ENCODE measurements around the gene CREBRF.
A peak's percentile ranks its signal among the peaks of the same experiment; 100 is the strongest.
"Not testable (repeated sequence)": the region's sequence is repeated elsewhere in the genome, so short reads cannot be mapped to it uniquely, and the experiment has no call there.

Gene CREBRF, protein sequence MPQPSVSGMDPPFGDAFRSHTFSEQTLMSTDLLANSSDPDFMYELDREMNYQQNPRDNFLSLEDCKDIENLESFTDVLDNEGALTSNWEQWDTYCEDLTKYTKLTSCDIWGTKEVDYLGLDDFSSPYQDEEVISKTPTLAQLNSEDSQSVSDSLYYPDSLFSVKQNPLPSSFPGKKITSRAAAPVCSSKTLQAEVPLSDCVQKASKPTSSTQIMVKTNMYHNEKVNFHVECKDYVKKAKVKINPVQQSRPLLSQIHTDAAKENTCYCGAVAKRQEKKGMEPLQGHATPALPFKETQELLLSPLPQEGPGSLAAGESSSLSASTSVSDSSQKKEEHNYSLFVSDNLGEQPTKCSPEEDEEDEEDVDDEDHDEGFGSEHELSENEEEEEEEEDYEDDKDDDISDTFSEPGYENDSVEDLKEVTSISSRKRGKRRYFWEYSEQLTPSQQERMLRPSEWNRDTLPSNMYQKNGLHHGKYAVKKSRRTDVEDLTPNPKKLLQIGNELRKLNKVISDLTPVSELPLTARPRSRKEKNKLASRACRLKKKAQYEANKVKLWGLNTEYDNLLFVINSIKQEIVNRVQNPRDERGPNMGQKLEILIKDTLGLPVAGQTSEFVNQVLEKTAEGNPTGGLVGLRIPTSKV

GRCh38 chr5:173055983-173056782 is at the start of gene CREBRF:
TSS of gene CREBRF (plus strand) at chr5:173056352. CDS start at chr5:173080776, 24,424 bp downstream.
- Histone ChIP-seq H3K27me3 (ENCODE audit: control insufficient read depth, insufficient read depth, low read length) (no peaks in the 10 kb centered on the region), H3K9ac (ENCODE audit: low read depth, low read length) (peak within 1 kb of the TSS; percentile 26)

GRCh38 chr5:173010021-173010420 is 46.1 kb upstream of the CREBRF start:
- Histone ChIP-seq H3K9me3 (ENCODE audit: control insufficient read depth, insufficient read depth, low read length) (no peaks in the 10 kb centered on the region), H3K4me1 (ENCODE audit: control insufficient read depth, insufficient read depth, low read length) (peaks cover under 1% of the 10 kb centered on the region), H3K27me3 (ENCODE audit: control insufficient read depth, insufficient read depth, low read length) (no peaks in the 10 kb centered on the region), H3K9ac (ENCODE audit: low read depth, low read length) (no peak overlapping the region), H3K4me3 (ENCODE audit: low read depth, low read length) (no peak overlapping the region), H3K36me3 (ENCODE audit: control insufficient read depth, insufficient read depth, low read length) (no peaks in the 10 kb centered on the region)

More at GRCh38 chr5:173055983-173056782, at the start of gene CREBRF:
- H3K9me3 ChIP-seq (ENCODE audit: control insufficient read depth, insufficient read depth, low read length): no peaks in the 10 kb centered on the region
- no peaks in the 10 kb centered on the region for H3K36me3 ChIP-seq (ENCODE audit: control insufficient read depth, insufficient read depth, low read length)
- H3K4me3 ChIP-seq (ENCODE audit: low read depth, low read length): peak within 1 kb of the TSS; percentile 94
- H3K4me1 ChIP-seq (ENCODE audit: control insufficient read depth, insufficient read depth, low read length): peaks cover 5% of the 10 kb centered on the region

GRCh38 chr5:173010547-173011464 is 45.3 kb upstream of the CREBRF start:
- Histone ChIP-seq H3K36me3 (ENCODE audit: control insufficient read depth, insufficient read depth, low read length) (no peaks in the 10 kb centered on the region), H3K9ac (ENCODE audit: low read depth, low read length) (no peak overlapping the region), H3K4me1 (ENCODE audit: control insufficient read depth, insufficient read depth, low read length) (peaks cover 4% of the 10 kb centered on the region), H3K9me3 (ENCODE audit: control insufficient read depth, insufficient read depth, low read length) (no peaks in the 10 kb centered on the region), H3K27me3 (ENCODE audit: control insufficient read depth, insufficient read depth, low read length) (no peaks in the 10 kb centered on the region), H3K4me3 (ENCODE audit: low read depth, low read length) (no peak overlapping the region)

GRCh38 chr5:173011566-173011965 is 44.6 kb upstream of the CREBRF start:
- Histone ChIP-seq H3K36me3 (ENCODE audit: control insufficient read depth, insufficient read depth, low read length) (no peaks in the 10 kb centered on the region), H3K27me3 (ENCODE audit: control insufficient read depth, insufficient read depth, low read length) (no peaks in the 10 kb centered on the region), H3K4me3 (ENCODE audit: low read depth, low read length) (no peak overlapping the region), H3K9ac (ENCODE audit: low read depth, low read length) (no peak overlapping the region), H3K9me3 (ENCODE audit: control insufficient read depth, insufficient read depth, low read length) (no peaks in the 10 kb centered on the region), H3K4me1 (ENCODE audit: control insufficient read depth, insufficient read depth, low read length) (peaks cover 6% of the 10 kb centered on the region)

- Histone ChIP-seq H3K27me3 (ENCODE audit: control insufficient read depth, insufficient read depth, low read length) (no peaks in the 10 kb centered on the region), H3K4me3 (ENCODE audit: low read depth, low read length) (no peak overlapping the region), H3K9ac (ENCODE audit: low read depth, low read length) (no peak overlapping the region), H3K36me3 (ENCODE audit: control insufficient read depth, insufficient read depth, low read length) (no peaks in the 10 kb centered on the region), H3K4me1 (ENCODE audit: control insufficient read depth, insufficient read depth, low read length) (peaks cover 7% of the 10 kb centered on the region), H3K9me3 (ENCODE audit: control insufficient read depth, insufficient read depth, low read length) (no peaks in the 10 kb centered on the region)
Observed at GRCh38 chr5:173012882-173013281, 43.3 kb upstream of the CREBRF start.

GRCh38 chr5:173014671-173015070 is 41.5 kb upstream of the CREBRF start:
- no peak overlapping the region for H3K9ac ChIP-seq (ENCODE audit: low read depth, low read length)
- H3K4me3 ChIP-seq (ENCODE audit: low read depth, low read length): no peak overlapping the region
- no peaks in the 10 kb centered on the region for H3K9me3 ChIP-seq (ENCODE audit: control insufficient read depth, insufficient read depth, low read length)
- no peaks in the 10 kb centered on the region for H3K36me3 ChIP-seq (ENCODE audit: control insufficient read depth, insufficient read depth, low read length)
- H3K4me1 ChIP-seq (ENCODE audit: control insufficient read depth, insufficient read depth, low read length): peaks cover 7% of the 10 kb centered on the region
- H3K27me3 ChIP-seq (ENCODE audit: control insufficient read depth, insufficient read depth, low read length): no peaks in the 10 kb centered on the region

DNA sequence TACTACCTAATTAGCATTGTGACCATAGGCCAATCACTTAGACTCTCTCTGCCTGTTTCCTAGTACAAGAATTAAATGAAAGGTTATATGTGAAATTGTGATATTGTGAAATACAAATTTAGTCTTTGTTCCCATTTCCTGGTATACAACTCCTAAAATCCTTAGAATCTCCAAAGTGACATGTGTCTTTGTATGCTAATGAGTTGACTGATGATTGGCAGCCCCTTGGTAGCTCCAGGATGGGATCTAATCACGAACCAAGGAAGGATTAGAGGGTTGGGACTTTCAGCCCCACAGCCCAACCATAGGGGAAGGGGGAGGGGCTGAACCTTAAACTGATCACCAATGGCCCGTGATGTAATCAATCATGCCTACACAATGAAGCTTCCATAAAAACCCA is 41.0 kb upstream of the CREBRF start:
- no peak overlapping the region for H3K9ac ChIP-seq (ENCODE audit: low read depth, low read length)
- no peaks in the 10 kb centered on the region for H3K36me3 ChIP-seq (ENCODE audit: control insufficient read depth, insufficient read depth, low read length)
- no peaks in the 10 kb centered on the region for H3K27me3 ChIP-seq (ENCODE audit: control insufficient read depth, insufficient read depth, low read length)
- H3K4me3 ChIP-seq (ENCODE audit: low read depth, low read length): no peak overlapping the region
- H3K4me1 ChIP-seq (ENCODE audit: control insufficient read depth, insufficient read depth, low read length): peaks cover 7% of the 10 kb centered on the region
- H3K9me3 ChIP-seq (ENCODE audit: control insufficient read depth, insufficient read depth, low read length): no peaks in the 10 kb centered on the region

DNA sequence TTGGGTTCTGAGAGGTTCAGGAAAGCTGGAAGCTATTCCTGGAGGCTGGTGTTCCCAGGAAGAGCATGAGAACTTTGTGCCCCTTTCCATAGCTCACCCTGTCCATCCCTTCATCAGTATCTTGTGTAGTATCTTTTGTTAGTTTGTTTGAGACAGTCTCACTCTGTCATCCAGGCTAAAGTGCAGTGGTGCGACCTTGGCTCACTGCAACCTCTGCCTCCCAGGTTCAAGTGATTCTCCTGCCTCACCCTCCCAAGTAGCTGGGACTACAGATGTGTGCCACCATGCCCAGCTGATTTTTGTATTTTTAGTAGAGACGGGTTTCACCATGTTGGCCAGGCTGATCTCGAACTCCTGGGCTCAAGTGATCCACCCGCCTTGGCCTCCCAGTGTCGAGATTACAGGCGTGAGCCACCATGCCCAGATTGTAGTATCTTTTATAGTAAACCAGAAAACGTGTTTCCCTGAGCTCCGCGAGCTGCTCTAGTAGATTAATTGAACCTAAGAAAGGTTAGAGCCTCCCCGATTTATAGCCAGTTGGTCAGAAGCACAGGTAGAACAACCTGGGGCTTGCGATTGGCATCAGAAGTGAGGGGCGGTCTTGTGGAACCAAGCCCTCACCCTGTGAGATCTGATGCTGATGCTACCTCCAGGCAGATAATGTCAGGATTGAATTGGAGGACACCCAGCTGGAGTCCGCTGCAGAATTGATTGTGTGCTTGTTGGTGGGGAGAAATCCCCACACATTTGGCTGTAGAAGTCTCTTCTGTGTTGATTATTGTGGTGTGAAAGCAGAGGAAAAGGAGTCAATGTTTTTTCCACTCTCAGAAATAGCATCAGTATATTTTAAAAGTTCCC is 40.3 kb upstream of the CREBRF start:
- Histone ChIP-seq H3K36me3 (ENCODE audit: control insufficient read depth, insufficient read depth, low read length) (no peaks in the 10 kb centered on the region), H3K27me3 (ENCODE audit: control insufficient read depth, insufficient read depth, low read length) (no peaks in the 10 kb centered on the region), H3K9ac (ENCODE audit: low read depth, low read length) (no peak overlapping the region), H3K4me3 (ENCODE audit: low read depth, low read length) (no peak overlapping the region), H3K4me1 (ENCODE audit: control insufficient read depth, insufficient read depth, low read length) (peaks cover 7% of the 10 kb centered on the region), H3K9me3 (ENCODE audit: control insufficient read depth, insufficient read depth, low read length) (no peaks in the 10 kb centered on the region)

- H3K9me3 ChIP-seq (ENCODE audit: control insufficient read depth, insufficient read depth, low read length): no peaks in the 10 kb centered on the region
- no peaks in the 10 kb centered on the region for H3K36me3 ChIP-seq (ENCODE audit: control insufficient read depth, insufficient read depth, low read length)
- no peak overlapping the region for H3K4me3 ChIP-seq (ENCODE audit: low read depth, low read length)
- H3K27me3 ChIP-seq (ENCODE audit: control insufficient read depth, insufficient read depth, low read length): no peaks in the 10 kb centered on the region
- no peak overlapping the region for H3K9ac ChIP-seq (ENCODE audit: low read depth, low read length)
- H3K4me1 ChIP-seq (ENCODE audit: control insufficient read depth, insufficient read depth, low read length): peaks cover 7% of the 10 kb centered on the region
Observed at GRCh38 chr5:173016598-173017046, 39.5 kb upstream of the CREBRF start.

DNA sequence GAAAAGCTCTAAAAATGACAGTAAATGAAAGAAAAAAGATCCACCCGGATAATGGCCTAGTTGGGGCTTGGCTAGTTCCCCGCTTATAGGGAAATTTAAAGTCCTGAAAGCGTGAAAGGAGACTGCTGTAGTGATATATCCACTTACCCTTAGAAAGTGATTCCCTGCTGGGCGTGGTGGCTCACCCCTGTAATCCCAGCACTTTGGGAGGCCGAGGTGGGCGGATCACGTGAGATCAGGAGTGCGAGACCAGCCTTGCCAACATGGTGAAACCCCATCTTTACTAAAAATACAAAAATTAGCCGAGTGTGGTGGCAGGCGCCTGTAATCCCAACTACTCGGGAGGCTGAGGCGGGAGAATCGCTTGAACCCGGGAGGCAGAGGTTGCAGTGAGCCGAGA is 39.1 kb upstream of the CREBRF start:
- not testable (repeated sequence) for H3K27me3 ChIP-seq (ENCODE audit: control insufficient read depth, insufficient read depth, low read length); H3K4me1 ChIP-seq (ENCODE audit: control insufficient read depth, insufficient read depth, low read length); H3K36me3 ChIP-seq (ENCODE audit: control insufficient read depth, insufficient read depth, low read length); H3K9me3 ChIP-seq (ENCODE audit: control insufficient read depth, insufficient read depth, low read length); H3K9ac ChIP-seq (ENCODE audit: low read depth, low read length); H3K4me3 ChIP-seq (ENCODE audit: low read depth, low read length)

Measured in iPS-15b (cell line).